Stimulated activated CD8-positive, alpha-beta memory T cell treated with anti-CD3 and anti-CD28 coated beads, Interleukin-7, amount 100 ng/mL, for 4 hours (primary cell): ENCODE measurements around the gene DENND1B.

Experiments used
- DNase-seq, 2 donors: peaks; one replicate each; pipeline ENCODE4 v3.0.0-alpha.2; 2020; ENCODE audit warnings: low read depth in 2 of 2

Gene DENND1B

GRCh38 chr1:197683895-197684553 lies 91.3 kb downstream of the DENND1B start:
- DNase-seq: no peak

DNA sequence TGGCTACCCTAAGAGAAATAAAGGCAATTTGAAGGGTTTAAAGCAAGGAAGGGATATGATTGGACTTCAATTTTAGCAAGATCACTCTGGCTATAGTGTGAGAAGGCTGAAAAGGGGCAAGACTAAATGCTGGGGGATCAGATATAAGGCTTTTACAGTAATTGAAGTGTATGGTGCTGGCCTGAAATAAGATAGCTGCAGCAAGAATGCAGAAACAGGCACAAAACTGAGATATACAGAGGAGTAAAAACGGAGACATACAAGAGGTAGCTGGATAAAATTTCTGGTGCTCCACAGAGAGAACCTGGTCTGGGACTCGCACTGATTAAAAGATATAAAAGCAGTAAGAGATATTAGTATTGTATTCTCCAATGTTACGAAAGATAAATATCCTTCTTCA lies 92.0 kb downstream of the DENND1B start:
- DNase-seq: no peak

DNA sequence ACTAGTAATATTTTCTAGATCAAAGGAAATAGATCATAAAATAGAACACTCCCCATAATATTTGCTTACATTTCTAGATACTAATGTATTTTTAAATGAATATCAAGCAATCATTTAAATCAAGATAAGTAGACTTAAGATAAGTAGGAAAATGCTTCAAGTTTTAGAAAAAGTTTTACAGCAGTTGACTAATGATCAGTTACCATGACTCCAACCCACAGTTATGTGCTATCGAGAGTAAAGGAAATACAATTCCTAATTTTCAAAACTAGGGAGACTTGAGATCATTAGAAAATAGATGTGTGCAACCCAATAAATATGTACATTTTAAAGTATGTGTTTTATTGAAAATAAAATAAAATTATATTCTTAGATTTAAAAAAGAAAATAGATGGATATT lies 95.0 kb downstream of the DENND1B start:
- DNase-seq: no peak

DNA sequence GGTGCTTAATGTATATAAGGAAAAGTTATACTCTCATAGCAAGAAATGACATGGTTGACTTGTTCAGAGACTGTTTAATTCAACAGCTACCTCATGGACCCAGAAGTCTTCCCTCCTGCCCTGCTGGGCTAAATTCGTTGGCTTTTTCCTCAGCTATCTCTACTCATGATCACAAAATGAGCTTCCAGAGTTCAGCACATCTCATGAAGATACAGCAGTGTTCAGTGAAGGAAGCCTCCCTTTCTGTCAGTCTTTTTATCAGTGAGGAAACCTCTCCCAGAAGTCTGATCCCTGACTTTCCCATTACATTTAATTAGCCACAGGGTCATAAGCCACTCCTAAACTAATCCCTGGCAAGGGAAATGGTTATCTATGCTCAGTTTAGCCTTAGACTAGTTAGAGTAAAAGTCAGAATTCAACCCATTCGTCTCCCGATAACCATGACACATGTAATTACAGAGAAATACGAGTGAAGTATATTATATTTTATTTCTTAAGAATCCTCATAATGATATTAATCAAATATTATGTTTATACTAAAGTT lies 97.5 kb downstream of the DENND1B start:
- no peak for DNase-seq

- DNase-seq: no peak
These were observed 98.0 kb downstream of the DENND1B start for GRCh38 chr1:197677313-197677712.

DNA sequence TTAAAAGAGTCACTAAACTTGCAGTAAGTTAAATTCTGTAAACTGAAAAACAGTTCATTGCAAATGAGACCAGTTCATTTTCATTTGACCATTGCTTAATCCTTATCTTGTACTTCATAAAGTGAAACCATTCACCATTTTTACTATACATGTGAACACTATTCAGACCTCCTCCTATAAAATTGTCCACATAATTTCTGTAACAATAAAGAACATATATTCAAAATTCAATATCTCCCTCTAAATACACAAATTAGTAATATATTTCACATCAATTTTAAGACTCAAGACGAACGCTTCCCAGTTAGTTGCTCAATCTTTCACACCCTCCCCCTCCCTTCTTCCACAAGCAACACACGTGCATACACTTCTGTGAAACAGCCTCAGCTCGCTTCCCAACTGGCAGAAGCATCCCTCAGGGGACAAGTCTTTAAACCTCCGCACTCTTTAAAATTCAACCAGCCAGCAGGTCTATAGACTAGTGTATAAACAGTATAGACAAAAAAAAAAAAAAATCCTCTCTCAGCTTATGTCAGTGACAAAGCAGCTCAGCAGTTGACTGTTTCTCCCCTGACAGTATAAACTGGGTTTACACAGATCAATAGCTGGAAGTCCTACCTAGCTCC lies 99.6 kb downstream of the DENND1B start:
- no peak for DNase-seq

- DNase-seq: no peak
These were observed 101.0 kb downstream of the DENND1B start for GRCh38 chr1:197674286-197674685.

DNA sequence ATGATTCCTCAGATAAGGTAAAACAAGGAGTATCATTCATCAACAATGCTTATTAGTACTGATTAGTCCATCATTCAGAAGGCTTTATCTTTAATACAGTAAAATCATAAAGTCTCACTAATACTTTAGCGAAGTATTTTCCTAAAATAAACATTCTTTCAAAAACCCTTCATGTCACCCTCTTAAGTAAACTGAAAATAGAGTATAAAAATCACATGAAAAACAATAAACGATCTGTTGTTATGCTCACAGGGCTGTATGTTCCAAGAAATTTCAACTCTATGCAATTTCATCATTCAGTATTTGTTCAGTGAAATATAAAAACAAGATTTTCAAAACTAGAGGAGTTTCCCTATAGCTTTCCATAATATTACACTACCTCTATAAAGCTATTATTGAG lies 102.0 kb downstream of the DENND1B start:
- no peak for DNase-seq

DNA sequence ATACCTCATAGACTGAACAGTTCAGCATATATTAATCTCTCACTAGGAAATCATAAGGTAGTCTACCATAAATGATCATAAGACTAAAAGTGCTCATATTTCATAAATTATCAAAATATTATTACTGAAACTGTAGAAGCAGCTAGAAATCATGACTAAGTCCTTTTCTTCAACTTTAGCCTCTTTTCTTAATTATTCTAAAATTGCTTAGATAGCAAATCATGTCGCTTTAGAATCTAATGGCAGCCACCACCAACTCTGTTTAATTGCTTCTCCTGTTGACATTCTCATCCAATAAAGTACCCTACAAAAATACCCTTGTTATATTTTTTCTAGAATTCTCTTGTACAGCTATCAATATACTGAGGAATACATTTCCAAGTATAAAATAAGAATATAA lies 102.9 kb downstream of the DENND1B start:
- no peak for DNase-seq

DNA sequence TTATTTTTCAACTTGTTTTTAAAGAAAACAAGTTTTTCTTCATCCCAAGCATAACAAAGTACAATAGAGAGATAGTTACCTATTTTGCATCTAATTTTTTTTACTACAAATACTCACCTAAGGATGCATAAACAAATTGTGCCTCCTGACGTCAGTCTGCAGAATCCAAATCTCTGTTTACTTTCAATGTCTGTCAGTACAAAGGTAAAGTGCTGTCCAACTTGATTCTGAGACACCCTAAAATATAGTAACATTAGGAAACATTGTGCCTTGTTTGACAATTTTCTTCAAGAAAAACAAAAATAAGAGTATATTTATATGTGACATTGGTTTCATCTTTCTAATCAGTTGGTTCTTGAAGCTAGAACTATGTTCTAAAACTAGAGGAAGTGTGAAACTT lies 103.4 kb downstream of the DENND1B start:
- DNase-seq: no peak

GRCh38 chr1:197671140-197671539 lies 104.1 kb downstream of the DENND1B start:
- no peak for DNase-seq

DNA sequence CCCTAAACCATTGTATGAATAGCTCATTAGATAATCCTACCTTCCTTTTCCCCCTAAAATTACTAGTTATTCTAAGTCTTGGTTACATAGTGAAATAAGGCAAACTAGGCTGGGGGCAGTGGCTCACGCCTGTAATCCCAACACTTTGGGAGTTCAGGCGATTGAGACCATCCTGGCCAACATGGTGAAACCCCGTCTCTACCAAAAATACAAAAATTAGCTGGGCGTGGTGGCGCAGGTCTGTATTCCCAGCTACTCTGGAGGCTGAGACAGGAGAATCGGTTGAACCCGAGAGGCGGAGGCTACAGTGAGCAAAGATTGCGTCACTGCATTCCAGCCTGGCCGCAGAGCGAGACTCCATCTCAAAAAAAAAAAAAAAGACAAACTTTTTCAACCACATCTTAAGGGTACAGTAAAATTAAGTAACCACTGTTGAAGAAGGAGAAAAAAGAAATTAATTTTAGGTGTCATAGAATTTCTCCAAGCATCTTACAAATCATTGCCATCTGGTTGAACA lies 108.5 kb downstream of the DENND1B start:
- no peak for DNase-seq

DNA sequence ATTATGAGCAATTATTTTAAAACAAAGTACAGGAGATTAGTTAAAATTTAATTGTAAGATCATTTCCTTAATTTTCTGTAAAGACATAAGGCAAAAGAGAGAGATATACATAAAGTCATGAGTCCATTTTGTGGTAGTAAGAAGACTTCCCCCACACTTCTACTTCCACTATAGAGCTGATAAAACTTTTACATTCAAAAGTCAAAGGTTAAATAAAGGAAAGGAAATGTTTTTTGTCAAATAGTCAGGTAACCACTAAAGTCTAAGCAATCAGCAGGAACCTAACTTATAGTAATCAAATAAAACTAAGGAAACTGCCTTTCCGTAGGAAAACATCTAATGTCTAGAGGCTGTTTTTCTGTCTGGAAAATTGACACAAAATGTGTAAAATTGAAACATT lies 110.9 kb downstream of the DENND1B start:
- DNase-seq: no peak

GRCh38 chr1:197663162-197663953 lies 111.9 kb downstream of the DENND1B start:
- no peak for DNase-seq

DNA sequence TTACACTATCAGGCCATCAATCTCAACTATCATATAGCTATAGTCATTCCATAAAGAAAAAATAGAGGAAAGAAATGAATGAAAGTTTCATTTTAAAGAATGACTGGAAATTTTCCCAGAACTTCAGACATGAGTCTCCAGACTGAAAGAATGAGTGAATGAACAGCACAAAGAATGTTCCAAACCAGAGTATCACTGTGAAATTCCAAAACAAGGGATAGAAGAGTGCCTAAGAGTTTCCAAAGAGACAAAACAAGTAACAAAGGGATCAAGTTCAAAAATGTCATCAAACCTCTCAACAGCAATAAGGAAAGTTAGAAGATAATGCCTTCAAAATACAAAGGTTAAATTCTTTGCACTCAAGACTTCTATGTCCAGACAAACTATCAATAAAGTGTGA lies 114.9 kb downstream of the DENND1B start:
- DNase-seq: no peak

DNA sequence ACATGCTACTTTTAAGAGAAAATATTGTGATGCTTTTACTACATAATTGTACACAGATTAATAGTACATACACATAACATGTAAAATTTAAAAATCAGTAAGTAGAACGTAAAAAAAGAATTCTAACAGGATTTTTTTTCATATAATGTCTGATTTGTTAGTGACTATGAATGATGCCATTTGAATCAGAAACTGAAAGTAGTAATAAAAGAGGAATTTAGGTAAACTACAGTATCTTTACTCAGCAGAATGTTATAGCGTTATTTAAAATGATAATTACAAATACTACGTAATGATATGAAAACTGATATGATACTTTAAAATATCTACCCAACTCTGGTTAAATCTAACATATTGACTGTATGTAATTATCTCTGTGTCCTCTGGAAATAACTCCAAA lies 116.1 kb downstream of the DENND1B start:
- no peak for DNase-seq

- no peak for DNase-seq
These were observed 126.1 kb downstream of the DENND1B start for GRCh38 chr1:197649188-197649587.

- no peak for DNase-seq
These were observed 137.0 kb downstream of the DENND1B start for GRCh38 chr1:197638316-197638715.

DNA sequence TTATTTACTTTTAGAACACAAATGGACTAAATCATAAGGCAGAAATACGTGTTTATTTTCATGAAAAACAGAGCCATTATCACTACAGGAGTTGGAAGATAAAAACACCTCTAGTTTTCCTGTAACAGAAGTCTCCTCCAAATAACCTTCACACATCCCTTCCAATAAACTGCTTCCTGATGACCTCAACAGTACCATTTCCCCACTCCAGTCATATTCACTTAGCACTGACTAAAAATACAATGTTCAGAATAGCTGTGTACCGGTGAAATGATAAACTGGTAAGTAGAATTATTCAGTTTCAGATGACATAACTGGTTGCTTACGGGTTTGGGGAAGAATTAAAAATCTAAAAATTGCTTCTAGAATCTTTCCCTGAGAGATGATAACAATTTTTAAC lies 137.9 kb downstream of the DENND1B start:
- DNase-seq: no peak

- no peak for DNase-seq
These were observed 141.7 kb downstream of the DENND1B start for GRCh38 chr1:197633447-197634078.

DNA sequence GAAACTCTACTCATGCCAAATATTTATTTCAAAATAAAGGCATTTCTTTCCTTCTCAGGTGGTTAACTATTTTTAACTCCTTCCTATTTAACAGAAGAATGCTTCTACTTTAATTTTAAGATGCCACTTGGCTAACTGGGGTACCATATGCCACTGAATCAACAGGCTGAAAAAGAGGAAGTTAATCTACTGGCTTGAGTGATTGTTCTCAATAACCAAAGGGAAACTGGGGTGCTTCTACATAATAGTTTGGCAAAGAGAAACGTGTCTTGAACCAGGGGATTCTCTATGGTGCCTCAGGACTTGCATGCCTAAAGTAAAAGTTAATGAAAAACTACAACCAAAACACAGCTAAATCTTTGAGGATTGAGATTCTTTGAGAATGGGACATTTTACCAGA lies 142.6 kb downstream of the DENND1B start:
- DNase-seq: no peak

GRCh38 chr1:197632005-197632404 lies 143.3 kb downstream of the DENND1B start:
- DNase-seq: no peak
